PC-3 (cell line): ENCODE results near the gene IPMK. TPM values are rescaled to one million over a fixed set of nuclear protein-coding genes. Genes with fewer than 3 reads are reported as not detected.

Experiments used
- ATAC-seq: fragments of 200-7000 bp; cut with Tn5 transposase; 2 replicates; pipeline ENCODE4 v1.9.1; 2020; ENCODE audit warnings: mild to moderate bottlenecking, moderate library complexity
- BruUV-seq: library from RNA; stranded (reverse); fragments of 400-500 nt; replicated peaks from 2 replicates; lab custom pipeline; 2021; lab: Mats Ljungman, UMichigan
- CTCF ChIA-PET: fragments of 300-600 bp; sonication (Branson Sonifier 250); formaldehyde crosslinking; loops from one replicate; lab custom pipeline; 2022; ENCODE audit warnings: antibody characterized with exemption; lab: Charles Lee
- POLR2A ChIA-PET: fragments of 300-600 bp; sonication (Branson Sonifier 250); formaldehyde crosslinking; loops from one replicate; lab custom pipeline; 2022; ENCODE audit warnings: antibody characterized with exemption; ENCODE audit not compliant: unreplicated experiment; lab: Charles Lee
- DNase-seq: peaks from one replicate; pipeline ENCODE4 v3.0.0-alpha.2; 2015
- H2AFZ ChIP-seq: fragments of 300-600 bp; sonication (generic); 2 replicates; pipeline ENCODE4 v1.6.0; 2016; ENCODE audit warnings: antibody characterized with exemption, low read length
- H3F3A ChIP-seq: fragments of 300-600 bp; sonication (generic); one replicate; pipeline ENCODE4 v1.6.0; 2017; ENCODE audit warnings: antibody characterized with exemption, low read length, control low read depth, mild to moderate bottlenecking; ENCODE audit not compliant: unreplicated experiment
- H3K27ac ChIP-seq: fragments of 300-600 bp; sonication (generic); 2 replicates; pipeline ENCODE4 v1.5.1; 2016; ENCODE audit warnings: mild to moderate bottlenecking, low read length
- H3K27me3 ChIP-seq: fragments of 300-600 bp; sonication (generic); 2 replicates; pipeline ENCODE4 v1.6.1; 2016; ENCODE audit warnings: low read length, mixed read lengths
- H3K36me3 ChIP-seq: fragments of 300-600 bp; sonication (generic); 2 replicates; pipeline ENCODE4 v1.6.1; 2016; ENCODE audit warnings: low read depth, mixed run types, low read length, mixed read lengths
- H3K4me1 ChIP-seq: fragments of 300-600 bp; sonication (generic); 2 replicates; pipeline ENCODE4 v1.5.1; 2016; ENCODE audit warnings: low read length; ENCODE audit not compliant: insufficient read depth
- H3K4me2 ChIP-seq: fragments of 300-600 bp; sonication (generic); 2 replicates; pipeline ENCODE4 v1.6.0; 2016; ENCODE audit warnings: low read length
- H3K4me3 ChIP-seq: fragments of 300-600 bp; sonication (generic); 2 replicates; pipeline ENCODE4 v1.5.1; 2016; ENCODE audit warnings: mild to moderate bottlenecking, low read length, mixed read lengths
- H3K79me2 ChIP-seq: fragments of 300-600 bp; sonication (generic); 2 replicates; pipeline ENCODE4 v1.6.1; 2017; ENCODE audit warnings: low read length, mixed read lengths
- H3K9ac ChIP-seq: fragments of 300-600 bp; sonication (generic); 2 replicates; pipeline ENCODE4 v1.6.0; 2016; ENCODE audit warnings: mild to moderate bottlenecking, low read length
- H3K9me2 ChIP-seq: fragments of 300-600 bp; sonication (generic); replicated peaks from 2 replicates; pipeline ENCODE4 v1.6.1; 2016; ENCODE audit warnings: mixed run types, low read length, mixed read lengths
- H3K9me3 ChIP-seq: fragments of 300-600 bp; sonication (generic); 2 replicates; pipeline ENCODE4 v1.6.1; 2016; ENCODE audit warnings: low read length, mixed read lengths
- H4K20me1 ChIP-seq: fragments of 300-600 bp; sonication (generic); 2 replicates; pipeline ENCODE4 v1.6.1; 2016; ENCODE audit warnings: low read length, mixed read lengths
- EZH2 ChIP-seq: fragments of 300-600 bp; sonication (generic); IDR thresholded peaks from one replicate; pipeline ENCODE4 v1.6.1; 2017; ENCODE audit warnings: antibody characterized with exemption, mild to moderate bottlenecking, low read length; ENCODE audit not compliant: unreplicated experiment
- EZH2phosphoT487 ChIP-seq: fragments of 300-600 bp; sonication (generic); IDR thresholded peaks from 2 replicates; pipeline ENCODE4 v1.6.1; 2018; ENCODE audit warnings: mild to moderate bottlenecking, antibody characterized with exemption, low read length, borderline replicate concordance
- intact Hi-C: fragments of 100-400 bp; cut with micrococcal nuclease; formaldehyde crosslinking; loops from 2 replicates; pipeline ENCODE4 v1.9.0; 2023
- total RNA-seq: library from RNA; depleted of rRNA; stranded (reverse); fragments of >200 nt; gene quantifications from 2 replicates; pipeline ENCODE4 v1.2.3, GENCODE V29; 2014
- TF ChIP-seq, protein P1 (sequence below): fragments of 300-600 bp; sonication (generic); conservative IDR thresholded peaks from 2 replicates; pipeline ENCODE4 v1.5.1; 2017; ENCODE audit warnings: antibody characterized with exemption, low read depth, mild to moderate bottlenecking, low read length

IPMK gene
- total RNA-seq, 1 experiment from 2014 or later: 7.1 TPM

DNA sequence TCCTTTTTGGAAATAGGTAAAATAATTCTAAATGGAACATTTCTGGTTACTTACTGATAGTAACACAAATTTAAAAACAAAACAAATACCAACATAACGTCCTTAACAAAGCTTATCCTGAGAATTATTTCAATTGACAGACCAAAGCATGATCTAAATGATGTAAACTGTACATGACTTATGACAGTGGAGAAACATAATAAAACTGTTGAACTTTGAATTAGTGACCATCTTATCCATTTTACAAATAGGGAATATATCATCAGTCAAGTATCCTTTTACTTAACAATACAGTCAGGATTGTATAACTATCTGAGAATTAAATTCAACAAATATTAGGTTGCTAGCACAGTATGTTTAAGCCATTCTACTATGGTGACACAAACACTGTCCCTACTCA, 2.4 kb downstream of the IPMK start:
- DNase-seq (no peak), ATAC-seq (no peak)
- POLR2A ChIA-PET: no interaction called here
- TF ChIP-seq EZH2phosphoT487 (no peak), EZH2 (no peak)
- TF ChIP-seq, protein P1, sequence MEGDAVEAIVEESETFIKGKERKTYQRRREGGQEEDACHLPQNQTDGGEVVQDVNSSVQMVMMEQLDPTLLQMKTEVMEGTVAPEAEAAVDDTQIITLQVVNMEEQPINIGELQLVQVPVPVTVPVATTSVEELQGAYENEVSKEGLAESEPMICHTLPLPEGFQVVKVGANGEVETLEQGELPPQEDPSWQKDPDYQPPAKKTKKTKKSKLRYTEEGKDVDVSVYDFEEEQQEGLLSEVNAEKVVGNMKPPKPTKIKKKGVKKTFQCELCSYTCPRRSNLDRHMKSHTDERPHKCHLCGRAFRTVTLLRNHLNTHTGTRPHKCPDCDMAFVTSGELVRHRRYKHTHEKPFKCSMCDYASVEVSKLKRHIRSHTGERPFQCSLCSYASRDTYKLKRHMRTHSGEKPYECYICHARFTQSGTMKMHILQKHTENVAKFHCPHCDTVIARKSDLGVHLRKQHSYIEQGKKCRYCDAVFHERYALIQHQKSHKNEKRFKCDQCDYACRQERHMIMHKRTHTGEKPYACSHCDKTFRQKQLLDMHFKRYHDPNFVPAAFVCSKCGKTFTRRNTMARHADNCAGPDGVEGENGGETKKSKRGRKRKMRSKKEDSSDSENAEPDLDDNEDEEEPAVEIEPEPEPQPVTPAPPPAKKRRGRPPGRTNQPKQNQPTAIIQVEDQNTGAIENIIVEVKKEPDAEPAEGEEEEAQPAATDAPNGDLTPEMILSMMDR: no peak
- BruUV-seq: no TSS peak
- H3K27me3 ChIP-seq: no peaks in the 10 kb centered on the region
- no peak overlapping the region for H2AFZ ChIP-seq
- H3K4me3 ChIP-seq: peak overlapping the region; percentile 89
- intact Hi-C loops: no loop called here
- H3K9me3 ChIP-seq: no peaks in the 10 kb centered on the region
- peaks cover 65% of the 10 kb centered on the region for H3K79me2 ChIP-seq
- no peaks in the 10 kb centered on the region for H3K9me2 ChIP-seq
- CTCF ChIA-PET: no interaction called here
- peaks cover 12% of the 10 kb centered on the region for H3K4me1 ChIP-seq
- no peaks in the 10 kb centered on the region for H3F3A ChIP-seq
- peak overlapping the region; percentile 95 for H3K4me2 ChIP-seq
- H4K20me1 ChIP-seq: 0 out of 2 replicates have a peak, but pooled peaks cover 3% of the 10 kb centered on the region
- peak overlapping the region; percentile 43 for H3K9ac ChIP-seq
- H3K27ac ChIP-seq: no peak overlapping the region
- no peaks in the 10 kb centered on the region for H3K36me3 ChIP-seq

DNA sequence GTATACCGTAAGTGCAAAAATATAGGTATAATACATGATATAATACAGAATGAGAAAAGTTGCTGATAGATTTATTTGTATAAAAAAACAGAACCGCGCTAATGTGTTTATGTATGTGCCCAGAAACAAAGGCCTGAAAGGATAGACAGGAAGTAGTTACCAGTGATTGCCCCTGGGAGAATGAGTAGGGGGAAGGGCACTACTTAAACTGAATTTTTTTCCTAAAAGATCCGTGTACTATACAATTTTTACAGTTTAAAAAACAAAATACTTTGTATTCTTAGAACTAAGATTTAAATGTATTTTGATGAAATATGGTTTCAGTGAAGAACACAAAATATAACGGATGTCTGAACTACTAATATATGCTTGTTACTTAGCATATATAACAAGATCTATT, 2.9 kb downstream of the IPMK start:
- no peak for ATAC-seq
- Histone ChIP-seq H2AFZ (no peak overlapping the region), H3K4me3 (peak overlapping the region; percentile 89), H3F3A (no peaks in the 10 kb centered on the region), H4K20me1 (0 out of 2 replicates have a peak, but pooled peaks cover under 1% of the 10 kb centered on the region), H3K27me3 (no peaks in the 10 kb centered on the region), H3K9me3 (no peaks in the 10 kb centered on the region), H3K4me1 (peaks cover 12% of the 10 kb centered on the region), H3K9me2 (no peaks in the 10 kb centered on the region), H3K36me3 (no peaks in the 10 kb centered on the region), H3K4me2 (peak overlapping the region; percentile 95), H3K27ac (no peak overlapping the region), H3K79me2 (peaks cover 64% of the 10 kb centered on the region), H3K9ac (no peak overlapping the region)
- ChIA-PET POLR2A (no interaction called here), CTCF (no interaction called here)
- TF ChIP-seq EZH2 (no peak), EZH2phosphoT487 (no peak)
- TF ChIP-seq, protein P1: no peak
- intact Hi-C loops: no loop called here
- BruUV-seq: no TSS peak
- DNase-seq: no peak

DNA sequence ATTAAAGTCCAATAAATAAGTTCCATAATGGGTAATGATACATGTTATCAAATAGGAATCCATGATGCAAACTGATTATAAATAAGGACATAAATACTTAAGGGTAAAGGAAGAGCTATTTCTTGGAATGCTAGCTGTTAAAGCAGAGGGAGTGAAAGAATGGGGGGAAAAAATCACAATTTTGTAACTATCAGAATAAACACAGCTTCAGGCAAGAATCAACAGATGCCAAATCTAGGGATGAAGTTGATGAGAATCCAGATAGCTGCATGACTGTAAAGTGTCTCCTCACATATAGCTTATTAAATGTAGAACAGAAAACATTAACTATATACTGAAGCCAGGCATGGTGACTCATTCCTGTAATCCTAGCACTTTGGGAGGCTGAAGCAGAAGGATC, 4.9 kb downstream of the IPMK start:
- DNase-seq (no peak), ATAC-seq (no peak)
- intact Hi-C loops: no loop called here
- no peaks in the 10 kb centered on the region for H3K9me3 ChIP-seq
- H3K4me1 ChIP-seq: peaks cover 12% of the 10 kb centered on the region
- no peaks in the 10 kb centered on the region for H4K20me1 ChIP-seq
- no peaks in the 10 kb centered on the region for H3F3A ChIP-seq
- H3K4me2 ChIP-seq: no peak overlapping the region
- POLR2A ChIA-PET: interaction anchor here (0.7 kb wide), 1 partner anchor 57 kb away, joined by 4 read pairs; no protein-coding TSS in a partner anchor
- BruUV-seq: no TSS peak
- no peak overlapping the region for H2AFZ ChIP-seq
- H3K27ac ChIP-seq: no peak overlapping the region
- H3K9me2 ChIP-seq: no peaks in the 10 kb centered on the region
- H3K4me3 ChIP-seq: no peak overlapping the region
- no peaks in the 10 kb centered on the region for H3K27me3 ChIP-seq
- H3K79me2 ChIP-seq: peaks cover 73% of the 10 kb centered on the region
- H3K9ac ChIP-seq: no peak overlapping the region
- TF ChIP-seq, protein P1: no peak
- TF ChIP-seq EZH2phosphoT487: no peak
- no peak for TF ChIP-seq EZH2
- CTCF ChIA-PET: no interaction called here
- H3K36me3 ChIP-seq: no peaks in the 10 kb centered on the region
